HG02870 (cell line): ENCODE measurements around the gene ATF2.
"Not testable (repeated sequence)": the region's sequence is repeated elsewhere in the genome, so short reads cannot be mapped to it uniquely, and the experiment has no call there.

Experiments used
- ATAC-seq: cut with Tn5 transposase; IDR thresholded peaks from one replicate; pipeline ENCODE4 v1.9.1; 2021; ENCODE audit warnings: mild to moderate bottlenecking, moderate library complexity; ENCODE audit not compliant: unreplicated experiment

Gene ATF2

DNA sequence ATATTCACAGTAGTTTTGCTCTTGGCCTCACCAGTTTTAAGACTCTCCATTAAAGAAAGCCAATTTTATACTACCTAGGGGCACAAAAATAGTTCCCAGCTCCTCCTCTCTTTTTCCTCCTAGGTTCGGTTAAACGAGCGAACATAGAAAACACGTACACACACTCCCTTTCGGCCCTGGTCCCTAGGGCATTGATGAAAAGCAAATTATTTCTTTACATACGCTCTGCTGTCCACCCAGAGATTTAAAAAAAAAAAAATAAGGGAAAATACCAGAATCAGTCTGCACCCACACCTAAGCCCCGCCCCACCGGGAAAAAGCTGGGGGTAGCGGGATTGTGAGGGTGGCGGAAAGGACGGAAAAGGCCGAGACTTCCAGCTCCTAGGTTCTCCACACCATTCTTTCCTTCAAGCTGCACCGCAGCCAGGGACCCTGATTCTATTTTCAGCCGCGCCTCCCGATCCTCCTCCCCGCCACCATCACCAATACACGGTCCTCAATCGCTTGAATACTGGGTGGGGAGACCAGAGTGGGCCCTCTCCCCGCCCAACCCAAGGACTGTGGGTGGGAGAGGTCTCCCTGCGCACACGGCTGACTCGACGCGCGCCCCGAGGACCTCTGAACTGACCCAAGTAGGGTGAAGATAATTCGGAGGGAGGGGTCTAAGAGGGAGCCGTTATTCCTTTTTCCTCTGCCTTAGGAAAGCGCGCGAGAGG is 769 bp downstream of the ATF2 start:
- no peak for ATAC-seq

DNA sequence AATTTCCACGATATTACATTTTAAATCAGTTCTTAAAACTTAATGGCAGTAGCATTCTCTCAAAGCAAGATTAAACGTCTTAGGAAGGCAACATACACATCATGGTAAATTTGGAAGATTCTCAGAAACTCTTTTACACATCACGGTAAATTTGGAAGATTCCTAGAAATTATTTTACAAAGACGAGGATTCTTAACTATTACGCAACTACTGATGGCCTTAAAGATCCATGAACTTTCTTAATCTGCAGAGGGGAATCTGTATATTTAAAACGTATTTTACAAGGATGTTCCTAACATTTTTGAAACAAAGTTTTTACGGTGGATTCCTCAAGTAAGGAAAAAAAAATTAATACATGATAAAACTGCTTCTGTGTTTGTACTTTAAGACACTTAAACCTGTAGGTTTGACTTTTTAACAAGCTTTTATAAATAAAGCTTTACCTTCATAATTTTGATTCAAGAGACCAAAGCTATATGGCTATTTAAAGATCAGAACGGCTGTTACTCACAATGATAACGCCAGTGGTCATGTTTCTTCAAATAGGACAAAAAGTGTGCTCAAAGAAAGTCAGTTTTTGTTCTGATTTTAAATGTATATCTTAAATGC is 1.7 kb downstream of the ATF2 start:
- no peak for ATAC-seq

GRCh38 chr2:175164235-175164634 is 3.8 kb downstream of the ATF2 start:
- ATAC-seq, result no peak

GRCh38 chr2:175158894-175159293 is 9.1 kb downstream of the ATF2 start:
- ATAC-seq, result no peak

- ATAC-seq, result no peak
Observed at GRCh38 chr2:175156534-175156933, 11.5 kb downstream of the ATF2 start.

DNA sequence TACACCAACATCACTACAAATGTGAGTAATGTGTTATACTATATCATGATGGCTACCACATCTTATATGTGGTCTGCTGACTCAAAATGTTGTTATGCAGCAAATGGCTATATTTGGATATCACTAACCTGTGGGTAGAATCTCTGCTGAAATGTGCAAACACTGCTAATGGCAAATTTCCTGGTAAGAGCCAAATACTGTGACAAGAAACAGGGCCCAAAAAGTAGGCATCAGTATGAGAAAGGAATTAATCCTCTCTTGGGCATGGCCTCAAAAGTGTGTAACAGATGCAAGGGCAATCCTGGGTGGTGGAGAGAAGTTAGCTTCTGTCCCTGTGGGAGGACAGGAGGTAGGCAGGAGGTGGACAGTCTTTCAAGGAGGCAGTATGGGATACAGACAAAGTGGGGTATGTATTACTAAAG is 13.3 kb downstream of the ATF2 start:
- peak; percentile 89 for ATAC-seq

GRCh38 chr2:175152242-175152641 is 15.8 kb downstream of the ATF2 start:
- ATAC-seq, result peak; percentile 72

DNA sequence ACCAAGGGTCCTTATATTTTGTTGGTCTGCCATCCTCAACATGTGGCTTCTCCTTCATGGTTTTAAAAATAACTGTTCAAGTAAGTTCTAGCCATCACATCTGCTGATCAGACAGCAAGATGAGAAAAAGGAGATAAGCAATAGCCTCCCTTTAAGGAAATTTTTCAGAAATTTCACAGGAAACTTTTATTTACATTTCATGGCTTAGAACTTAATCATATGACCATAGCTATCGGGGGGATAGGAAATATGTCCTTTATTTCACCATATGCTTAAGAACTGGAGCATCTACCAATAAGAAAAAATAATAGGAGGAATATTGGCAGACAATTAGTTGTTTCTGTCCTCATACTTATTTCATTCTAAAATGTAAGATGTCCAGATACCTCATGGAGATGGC is 16.2 kb downstream of the ATF2 start:
- no peak for ATAC-seq

DNA sequence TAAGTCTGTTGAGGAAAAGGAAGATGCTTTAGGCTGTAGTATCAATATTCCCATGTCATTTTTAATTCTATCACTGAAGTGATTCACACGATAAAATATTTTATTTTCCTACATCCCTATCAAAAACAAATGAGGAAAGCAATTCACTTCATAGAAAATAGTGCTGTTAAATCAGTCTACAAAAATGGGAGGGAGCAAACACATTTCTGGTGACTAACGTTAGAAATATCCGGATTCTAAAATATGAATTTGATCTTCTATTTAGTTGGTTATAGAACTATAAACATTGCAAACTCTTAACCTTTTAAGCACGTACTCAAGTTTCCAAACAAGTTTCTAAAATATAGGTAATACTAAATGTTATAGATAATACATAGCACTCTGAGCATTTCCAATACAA is 20.8 kb downstream of the ATF2 start:
- ATAC-seq, result no peak

- ATAC-seq, result no peak
Observed at GRCh38 chr2:175143678-175144077, 24.3 kb downstream of the ATF2 start.

DNA sequence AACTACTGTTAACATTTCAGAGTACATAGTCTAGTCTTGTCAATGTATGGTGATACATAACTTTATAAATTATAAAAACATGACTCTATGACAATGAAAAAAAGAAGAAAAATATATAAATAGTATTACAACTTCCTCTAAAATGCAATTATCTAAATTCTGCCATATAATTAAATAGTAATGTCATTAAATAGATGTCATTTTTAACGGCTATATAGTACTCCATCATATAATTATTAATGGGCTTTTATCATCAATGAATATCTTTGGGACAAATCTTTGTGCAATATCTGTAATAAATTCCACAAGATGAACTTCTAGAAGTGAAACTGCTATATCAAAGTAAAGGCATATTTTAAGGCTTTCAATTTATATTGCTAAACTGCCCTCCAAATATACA is 24.8 kb downstream of the ATF2 start:
- ATAC-seq, result no peak

- ATAC-seq, result no peak
Observed at GRCh38 chr2:175140332-175140731, 27.7 kb downstream of the ATF2 start.

GRCh38 chr2:175137793-175138192 is 30.2 kb downstream of the ATF2 start:
- no peak for ATAC-seq

GRCh38 chr2:175136334-175137215 is 31.4 kb downstream of the ATF2 start:
- peak; percentile 72 for ATAC-seq

GRCh38 chr2:175135862-175136261 is 32.1 kb downstream of the ATF2 start:
- ATAC-seq, result no peak

GRCh38 chr2:175135177-175135576 is 32.8 kb downstream of the ATF2 start:
- ATAC-seq, result no peak

- ATAC-seq, result no peak
Observed at GRCh38 chr2:175131252-175131651, 36.8 kb downstream of the ATF2 start.

DNA sequence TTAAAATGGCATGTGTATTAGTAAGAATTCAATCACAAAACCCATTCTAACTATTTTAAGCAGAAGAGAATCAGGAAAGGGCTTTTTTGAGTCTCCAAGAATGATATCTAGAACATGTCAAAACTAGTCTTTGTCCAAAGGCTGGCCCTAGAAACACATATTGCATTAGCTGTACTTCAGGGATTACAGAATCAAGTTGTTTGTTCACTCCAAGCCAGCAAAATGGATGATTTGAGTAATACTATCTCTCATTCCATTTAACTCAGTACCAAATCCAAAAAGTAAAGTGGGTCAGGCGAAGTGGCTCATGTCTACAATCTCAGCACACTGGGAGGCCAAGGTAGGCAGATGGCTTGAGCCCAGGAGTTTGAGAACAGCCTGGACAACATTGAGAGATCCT is 41.3 kb downstream of the ATF2 start:
- no peak for ATAC-seq

DNA sequence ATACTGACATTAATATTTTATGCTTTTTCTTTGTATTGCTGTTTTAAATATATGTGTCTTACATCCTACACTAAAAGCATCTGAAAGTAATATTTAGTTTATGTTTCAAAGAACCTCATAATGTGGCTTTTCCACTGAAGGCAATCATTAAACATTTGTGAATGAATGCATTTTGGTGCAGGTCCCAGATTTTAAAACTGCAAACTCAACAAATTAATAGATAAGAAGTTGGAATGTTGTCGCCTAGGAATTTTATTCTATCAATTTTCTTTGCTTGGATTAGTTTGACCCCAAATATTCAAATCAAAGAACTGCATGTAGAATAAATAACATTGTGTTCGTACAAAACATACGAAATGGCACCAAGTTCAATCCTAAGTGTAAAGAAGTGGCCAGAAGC is 44.7 kb downstream of the ATF2 start:
- no peak for ATAC-seq

GRCh38 chr2:175111200-175111657 is 56.8 kb downstream of the ATF2 start:
- peak; percentile 76 for ATAC-seq

GRCh38 chr2:175108091-175108490 is 59.9 kb downstream of the ATF2 start:
- ATAC-seq, result not testable (repeated sequence)

DNA sequence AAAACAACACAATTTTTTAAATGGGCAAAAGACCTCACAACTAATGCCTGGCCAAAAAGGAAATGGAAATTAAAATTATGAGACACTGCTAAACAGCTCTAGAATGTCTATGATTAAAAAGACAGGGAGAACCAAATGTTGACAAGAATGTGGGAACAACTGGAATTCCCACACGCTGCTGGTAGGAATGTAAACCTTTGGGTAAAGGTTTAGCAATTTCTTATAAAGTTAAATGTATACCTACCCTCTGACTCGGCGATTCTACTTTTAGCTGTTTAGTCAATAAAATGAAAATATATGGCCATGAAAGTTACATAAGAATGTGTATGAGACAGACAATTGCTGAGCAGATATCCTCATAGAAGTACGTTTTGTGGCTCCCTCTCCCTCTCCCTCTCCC is 60.9 kb downstream of the ATF2 start:
- ATAC-seq, result no peak
